Skeletal muscle cell (primary cell): ENCODE data around the gene LOXL3.
"Not testable (repeated sequence)": the region's sequence is repeated elsewhere in the genome, so short reads cannot be mapped to it uniquely, and the experiment has no call there.

ENCODE experiments used
- DNase-seq: peaks from one replicate; pipeline ENCODE4 v3.0.0-alpha.2; 2010; ENCODE audit warnings: low read depth
- H3K4me3 ChIP-seq: 2 replicates; pipeline ENCODE4 v1.5.1; 2011; ENCODE audit warnings: low read depth, mild to moderate bottlenecking, control low read depth, low read length, moderate library complexity

LOXL3 gene

DNA sequence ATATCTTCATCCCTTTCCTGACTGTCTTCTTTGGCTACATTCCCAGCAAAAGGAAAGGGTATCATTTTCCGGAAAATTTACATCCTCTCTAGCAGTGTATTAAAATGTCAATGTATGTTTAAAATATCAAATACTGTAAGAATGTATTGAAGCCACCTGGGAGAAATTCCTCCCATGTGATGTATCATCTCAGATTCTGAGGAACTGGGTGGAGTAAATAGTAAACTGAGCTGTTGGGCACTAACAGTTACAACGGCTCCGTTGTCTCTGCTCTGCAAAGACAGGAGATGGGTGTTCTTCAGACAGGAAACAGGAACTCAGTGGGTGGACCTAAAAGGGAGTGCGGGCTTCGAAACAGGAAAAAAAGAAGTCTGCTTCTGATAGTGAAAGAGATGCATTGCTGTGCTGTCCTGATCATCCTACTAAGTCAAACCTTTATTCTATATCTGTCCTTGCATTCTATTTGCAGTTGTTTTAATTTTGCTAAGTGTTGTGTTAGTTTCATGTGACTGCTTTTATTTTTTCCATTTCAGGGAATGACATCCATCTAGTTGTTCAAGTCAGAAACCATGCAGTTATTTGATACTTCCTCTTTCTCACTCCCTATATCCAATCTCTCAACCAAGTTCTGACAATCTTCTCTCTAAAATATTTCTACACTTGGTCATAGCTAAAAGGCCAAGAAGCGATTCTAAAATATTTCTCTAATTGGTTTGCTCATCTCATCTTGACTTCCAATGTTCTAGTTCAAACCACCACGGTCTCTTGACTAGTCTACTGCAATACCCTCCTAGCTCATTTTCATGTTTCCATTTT is 20.2 kb upstream of the LOXL3 start:
- no peak for DNase-seq
- H3K4me3 ChIP-seq, result no peak overlapping the region

DNA sequence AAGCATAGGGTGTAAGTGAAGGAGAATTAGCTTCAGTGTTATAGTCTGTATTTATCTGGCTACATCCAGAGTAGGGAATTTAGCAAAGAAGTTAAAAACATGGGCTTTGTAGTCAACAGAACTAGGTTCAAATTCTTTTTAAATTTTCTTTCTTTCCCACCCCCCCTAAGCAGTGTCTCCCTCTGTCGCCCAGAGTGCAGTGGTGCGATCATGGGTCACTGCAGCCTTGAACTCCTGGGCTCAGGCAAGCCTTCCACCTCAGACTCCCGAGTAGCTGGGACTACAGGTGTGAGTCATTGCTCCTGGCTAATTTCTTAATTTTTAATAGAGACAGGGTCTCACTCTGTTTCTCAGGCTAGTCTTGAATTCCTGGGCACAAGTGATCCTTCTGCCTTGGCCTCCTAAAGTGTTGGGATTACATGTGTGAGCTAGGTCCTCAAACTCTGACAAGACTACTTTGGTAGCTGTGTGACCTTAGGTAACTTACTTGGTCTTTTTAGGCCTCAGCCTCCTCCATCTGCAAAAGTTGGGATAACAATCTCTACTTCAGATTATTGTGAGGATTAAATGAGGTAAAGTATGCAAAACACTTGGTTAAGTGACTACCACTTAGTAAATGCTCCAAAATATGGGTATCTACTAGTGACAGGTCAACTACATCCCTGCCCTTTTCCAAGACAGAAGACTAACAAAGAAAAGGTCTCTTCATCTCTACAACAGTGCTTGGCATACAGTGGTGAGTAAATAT is 18.6 kb upstream of the LOXL3 start:
- no peak overlapping the region for H3K4me3 ChIP-seq
- DNase-seq, result no peak

DNA sequence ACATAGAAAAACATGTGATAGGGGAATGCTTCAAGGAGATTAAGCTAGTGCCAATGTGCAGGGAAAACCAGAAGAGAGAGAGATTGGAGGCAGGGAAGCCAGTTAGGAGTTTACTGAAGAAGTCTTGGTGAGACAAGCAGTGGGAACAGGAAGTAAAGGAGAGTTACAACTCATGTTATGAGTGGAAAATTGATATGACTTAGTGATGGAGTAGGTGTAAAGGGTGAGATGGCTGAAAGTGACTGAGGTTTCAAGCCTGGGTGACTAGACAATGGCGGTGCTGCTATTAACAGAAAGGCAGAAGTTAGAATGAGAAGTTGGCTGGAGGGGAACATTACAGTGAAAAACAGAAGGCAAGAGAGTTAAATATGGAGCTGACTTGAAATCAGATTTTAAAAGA is 17.3 kb upstream of the LOXL3 start:
- no peak for DNase-seq
- no peak overlapping the region for H3K4me3 ChIP-seq

DNA sequence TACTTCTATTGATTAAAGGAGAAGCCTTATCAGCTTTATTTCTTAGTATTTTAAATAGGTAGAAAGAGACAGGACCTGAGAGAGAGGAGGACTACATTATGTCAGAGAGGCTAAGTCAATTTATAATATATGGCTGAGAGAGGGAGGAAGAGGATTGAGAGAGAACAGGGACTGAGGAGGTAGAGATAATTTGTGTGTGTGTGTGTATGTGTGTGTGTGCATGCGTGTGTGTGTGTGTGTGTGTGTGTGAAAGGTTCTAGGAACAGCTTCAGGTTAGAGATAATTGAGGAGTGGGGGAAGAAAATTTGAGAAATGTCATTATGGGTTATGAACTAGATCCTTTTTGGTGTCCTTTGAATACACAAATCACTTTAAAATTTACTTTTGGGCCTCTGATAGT is 15.9 kb upstream of the LOXL3 start:
- no peak for DNase-seq
- no peak overlapping the region for H3K4me3 ChIP-seq

DNA sequence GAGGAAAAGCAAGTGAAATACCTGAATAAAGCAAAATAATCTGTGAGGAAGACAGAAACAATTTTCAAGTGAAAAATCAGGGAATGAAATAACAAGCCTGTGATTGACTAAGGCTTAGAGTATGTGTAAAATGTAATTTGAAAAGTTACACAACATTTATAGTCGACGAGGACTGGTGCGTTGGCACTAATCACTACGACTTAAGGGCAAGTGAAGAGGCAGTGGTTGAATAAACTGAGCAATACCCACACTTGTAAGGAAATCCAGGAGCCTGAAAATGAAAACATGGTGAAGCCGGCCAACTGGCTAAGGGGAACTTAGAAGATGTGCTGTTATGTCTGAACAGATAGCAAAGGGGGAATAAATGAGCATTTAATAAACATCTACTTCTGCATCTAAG is 14.1 kb upstream of the LOXL3 start:
- DNase-seq, result peak; percentile 77
- no peak overlapping the region for H3K4me3 ChIP-seq

DNA sequence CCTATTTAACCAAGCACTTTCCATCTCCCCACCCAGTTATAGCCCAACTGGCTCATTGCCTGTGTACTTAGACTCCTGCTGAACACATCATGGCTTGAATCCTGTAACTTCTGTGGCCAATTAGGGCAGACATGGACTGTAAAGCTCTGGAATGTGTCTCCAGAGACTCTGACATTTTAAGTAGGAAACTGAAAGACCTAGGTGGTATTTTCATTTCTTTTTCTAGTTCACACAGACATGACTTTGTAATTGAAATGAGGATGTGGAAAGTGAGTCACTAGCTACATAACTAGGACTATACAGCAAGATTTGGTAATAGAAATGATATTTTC is 13.0 kb upstream of the LOXL3 start:
- DNase-seq, result peak; percentile 89
- H3K4me3 ChIP-seq, result no peak overlapping the region

DNA sequence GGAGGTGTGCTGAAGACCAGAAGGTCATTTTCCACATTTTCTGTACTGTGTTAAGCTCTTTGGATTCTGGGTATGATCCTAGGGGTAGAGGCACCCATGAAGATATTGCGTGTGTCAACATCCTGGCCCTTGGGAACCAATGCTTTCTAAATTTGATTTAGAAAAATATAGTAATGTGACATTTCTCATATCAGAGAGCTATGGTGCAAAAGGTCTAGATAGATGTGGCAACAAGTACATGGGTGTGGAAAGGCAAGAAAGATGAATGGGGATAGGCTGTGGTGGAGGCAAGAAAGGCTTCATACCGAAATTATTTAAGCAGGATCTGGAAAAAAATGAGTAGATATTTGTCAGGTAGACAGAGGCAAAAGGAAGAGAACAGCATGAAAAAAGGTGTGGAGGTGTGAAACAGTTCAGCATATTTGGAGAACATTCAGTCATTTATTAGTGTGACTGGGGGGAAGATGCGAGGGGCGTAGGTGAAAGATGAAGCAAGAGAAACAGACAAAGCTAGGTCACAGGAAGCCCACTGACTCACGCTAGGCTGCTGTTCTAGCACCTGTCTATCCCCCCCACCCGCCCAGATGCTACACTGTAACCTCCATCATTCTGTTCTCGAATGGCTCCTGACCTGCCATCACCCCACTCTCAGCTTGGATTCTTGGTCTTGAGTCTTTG is 12.5 kb upstream of the LOXL3 start:
- DNase-seq, result no peak
- H3K4me3 ChIP-seq, result no peak overlapping the region

DNA sequence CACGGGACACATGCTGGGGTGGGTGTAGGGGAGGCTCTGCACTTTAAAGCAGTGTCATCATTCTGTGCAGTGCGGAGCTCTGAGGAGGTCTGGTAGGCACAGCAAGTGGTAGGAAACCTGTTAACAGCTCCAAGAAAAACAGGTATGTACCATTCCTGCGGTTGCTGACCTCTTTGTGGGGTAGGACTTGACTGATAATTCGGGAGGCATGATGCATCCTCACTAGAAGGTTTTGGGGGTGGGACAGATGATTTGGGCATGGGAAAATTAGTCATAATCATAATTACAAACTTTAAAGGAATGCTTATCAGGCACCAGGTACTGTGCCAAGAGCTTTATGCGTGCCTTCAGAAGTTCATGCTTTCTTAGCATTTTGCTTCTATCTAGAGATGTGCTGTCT is 10.5 kb upstream of the LOXL3 start:
- DNase-seq, result no peak
- no peak overlapping the region for H3K4me3 ChIP-seq

DNA sequence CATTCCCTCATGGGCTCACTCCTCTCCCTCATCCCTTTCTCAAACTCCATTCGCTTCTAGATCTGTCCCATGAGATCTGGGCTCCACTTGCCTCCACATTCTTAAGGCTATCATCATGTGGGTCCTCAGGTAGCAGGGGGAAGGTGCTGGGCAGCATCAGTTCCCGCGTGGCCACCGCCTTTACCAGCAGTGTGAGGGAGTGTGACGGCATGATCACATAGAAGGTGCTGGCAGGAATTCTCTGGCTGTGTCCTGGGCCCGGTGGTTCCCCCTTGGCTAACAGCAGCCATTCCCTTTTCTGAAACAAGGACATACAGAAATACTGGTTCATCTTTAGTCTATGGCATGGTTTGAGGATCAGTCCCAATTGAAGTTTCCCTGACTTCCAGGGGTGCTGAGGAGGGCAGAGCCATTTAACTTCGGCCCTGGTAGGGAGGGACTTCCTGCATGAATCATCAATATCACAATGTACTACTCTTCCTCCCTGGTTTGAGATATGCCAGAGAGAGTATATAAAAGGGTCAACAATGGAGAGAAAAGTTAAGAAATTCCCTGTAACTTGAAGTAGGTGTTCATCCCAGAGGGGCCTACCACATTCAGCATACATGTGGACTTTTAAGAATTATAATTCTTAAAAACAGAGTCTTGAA is 8.5 kb upstream of the LOXL3 start:
- DNase-seq, result no peak
- H3K4me3 ChIP-seq, result no peak overlapping the region

DNA sequence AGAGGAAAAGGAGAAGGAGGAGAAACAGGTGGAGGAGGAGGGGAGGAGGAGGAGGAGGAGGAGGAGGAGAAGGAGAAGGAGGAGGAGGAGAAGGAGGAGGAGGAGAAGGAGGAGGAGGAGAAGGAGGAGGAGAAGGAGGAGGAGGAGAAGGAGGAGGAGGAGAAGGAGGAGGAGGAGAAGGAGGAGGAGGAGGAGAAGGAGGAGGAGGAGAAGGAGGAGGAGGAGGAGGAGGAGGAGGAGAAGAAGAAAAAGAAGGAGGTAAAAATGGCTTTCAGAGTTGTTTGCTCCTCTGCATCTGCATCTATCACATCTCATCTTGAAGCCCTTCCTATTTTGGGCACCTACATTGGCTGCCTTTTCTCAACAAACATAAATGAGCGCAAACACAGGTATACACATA is 7.3 kb upstream of the LOXL3 start:
- DNase-seq, H3K4me3 ChIP-seq: not testable (repeated sequence)

DNA sequence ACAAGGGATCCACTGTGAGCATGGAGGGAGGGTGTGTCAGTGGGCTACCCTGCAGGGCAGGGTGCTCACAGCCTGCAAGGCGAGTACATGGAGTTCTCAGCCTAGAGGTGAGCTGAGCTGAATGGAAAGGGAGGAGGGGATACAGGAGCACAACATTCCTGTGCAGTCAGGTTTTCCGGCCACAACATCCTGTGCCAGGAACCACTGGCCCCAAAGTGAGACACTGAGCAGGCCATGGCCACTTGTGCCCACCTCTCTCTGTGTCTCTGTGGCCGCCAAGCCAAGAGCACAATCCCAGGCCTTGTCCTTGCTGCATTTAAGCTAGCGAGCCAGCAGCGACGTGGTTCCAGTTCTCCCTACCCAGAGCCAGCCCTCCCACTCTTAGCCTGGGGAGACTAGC is 6.8 kb upstream of the LOXL3 start:
- no peak overlapping the region for H3K4me3 ChIP-seq
- no peak for DNase-seq

DNA sequence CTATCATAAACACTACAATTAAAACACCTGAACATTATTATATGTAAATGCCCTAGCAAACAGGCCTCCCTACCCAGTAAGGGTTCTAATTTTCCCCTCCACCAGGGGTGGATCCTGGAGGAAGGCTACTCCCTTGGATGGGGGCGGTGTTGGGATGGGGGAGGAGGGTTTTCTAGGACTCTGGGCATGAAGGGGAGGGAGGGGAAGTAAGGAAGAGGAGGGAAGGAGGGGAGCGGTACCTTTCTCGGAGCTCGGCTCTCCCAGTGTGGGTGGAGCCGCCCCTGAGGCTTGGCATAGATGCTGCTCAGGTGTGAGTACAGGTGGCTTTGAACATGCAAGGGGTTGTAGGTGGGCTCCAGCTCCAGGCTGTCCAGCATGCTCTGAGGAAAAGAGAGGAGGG is 6.2 kb upstream of the LOXL3 start:
- DNase-seq, result no peak
- no peak overlapping the region for H3K4me3 ChIP-seq

DNA sequence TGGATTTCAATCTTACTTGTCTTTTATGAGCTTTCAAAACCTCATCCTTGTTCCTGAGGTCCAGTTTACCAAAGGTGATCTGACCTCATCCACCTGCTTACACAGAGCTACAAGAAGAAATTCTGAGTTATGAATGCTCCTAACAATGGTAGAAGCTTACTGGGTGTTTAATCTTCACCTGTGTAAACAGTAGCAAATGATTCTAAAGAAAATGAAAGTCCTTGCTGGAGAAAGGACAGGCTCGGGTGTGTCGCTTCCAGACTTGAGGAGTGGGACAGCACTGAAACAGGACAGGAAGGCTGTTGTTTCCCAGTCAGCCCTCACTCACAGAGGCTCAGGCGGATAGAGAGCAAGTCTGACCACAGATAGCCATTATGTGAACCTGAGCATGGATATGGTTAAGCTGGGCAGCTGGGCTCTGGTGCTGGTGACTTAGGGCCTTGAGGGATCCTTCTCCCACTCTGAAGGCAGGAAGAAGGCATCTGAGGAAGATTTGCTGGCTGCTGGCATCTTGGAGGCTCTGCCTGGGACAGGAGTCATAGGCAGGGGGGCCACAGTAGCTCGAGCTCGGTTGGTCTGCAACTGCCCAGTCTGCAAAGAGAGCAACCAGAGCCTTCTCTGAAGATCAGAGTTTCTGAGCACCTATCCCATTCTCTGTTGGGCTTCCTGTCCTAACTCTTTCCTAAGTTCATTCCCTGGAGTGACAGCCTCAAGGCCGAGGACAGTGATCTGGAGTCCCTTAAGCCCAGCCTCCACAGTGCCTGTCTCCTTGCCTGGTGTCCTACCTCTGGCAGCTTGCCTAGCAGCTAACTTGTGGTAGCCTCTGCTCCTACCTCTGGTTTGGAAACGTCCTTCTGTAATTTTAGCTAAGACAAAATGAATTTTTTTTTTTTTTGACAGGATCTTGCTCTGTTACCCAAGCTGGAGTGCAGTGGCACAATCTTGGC is 4.8 kb upstream of the LOXL3 start:
- no peak for DNase-seq
- no peak overlapping the region for H3K4me3 ChIP-seq

DNA sequence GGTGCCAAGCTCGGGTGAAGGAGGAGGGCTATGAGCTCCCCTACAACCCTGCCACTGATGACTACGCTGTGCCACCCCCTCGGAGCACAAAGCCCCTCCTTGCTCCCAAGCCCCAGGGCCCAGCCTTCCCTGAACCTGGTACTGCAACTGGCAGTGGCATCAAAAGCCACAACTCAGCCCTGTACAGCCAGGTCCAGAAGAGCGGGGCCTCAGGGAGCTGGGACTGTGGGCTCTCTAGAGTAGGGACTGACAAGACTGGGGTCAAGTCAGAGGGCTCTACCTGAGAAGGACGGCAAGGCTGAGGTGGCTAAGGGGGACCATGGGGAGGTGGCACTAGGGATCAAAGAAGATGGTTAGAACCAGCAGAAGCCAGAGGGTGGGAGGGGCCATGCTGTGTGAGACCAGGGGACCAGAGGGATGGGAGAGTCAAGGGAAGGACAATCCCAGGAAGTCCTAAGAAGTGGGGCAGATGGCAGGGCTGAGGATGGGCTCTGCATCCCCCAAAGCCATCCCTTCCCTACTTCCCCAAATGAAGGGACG is 3.2 kb upstream of the LOXL3 start:
- no peak overlapping the region for H3K4me3 ChIP-seq
- no peak for DNase-seq

DNA sequence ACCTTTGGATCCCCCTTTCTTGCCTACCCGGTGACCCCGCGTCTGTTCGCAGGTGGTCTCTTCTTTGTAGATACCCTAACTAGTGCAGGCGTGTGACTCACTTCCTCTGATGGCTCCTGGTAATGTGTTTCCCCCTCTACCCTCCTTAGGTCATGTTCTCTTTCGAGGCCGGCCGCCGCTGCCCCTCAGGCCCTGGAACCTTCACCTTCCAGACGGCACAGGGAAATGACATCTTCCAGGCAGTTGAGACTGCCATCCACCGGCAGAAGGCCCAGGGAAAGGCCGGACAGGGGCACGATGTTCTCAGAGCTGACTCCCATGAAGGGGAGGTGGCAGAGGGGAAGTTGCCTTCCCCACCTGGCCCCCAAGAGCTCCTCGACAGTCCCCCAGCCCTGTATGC is 2.4 kb upstream of the LOXL3 start:
- no peak overlapping the region for H3K4me3 ChIP-seq
- no peak for DNase-seq

DNA sequence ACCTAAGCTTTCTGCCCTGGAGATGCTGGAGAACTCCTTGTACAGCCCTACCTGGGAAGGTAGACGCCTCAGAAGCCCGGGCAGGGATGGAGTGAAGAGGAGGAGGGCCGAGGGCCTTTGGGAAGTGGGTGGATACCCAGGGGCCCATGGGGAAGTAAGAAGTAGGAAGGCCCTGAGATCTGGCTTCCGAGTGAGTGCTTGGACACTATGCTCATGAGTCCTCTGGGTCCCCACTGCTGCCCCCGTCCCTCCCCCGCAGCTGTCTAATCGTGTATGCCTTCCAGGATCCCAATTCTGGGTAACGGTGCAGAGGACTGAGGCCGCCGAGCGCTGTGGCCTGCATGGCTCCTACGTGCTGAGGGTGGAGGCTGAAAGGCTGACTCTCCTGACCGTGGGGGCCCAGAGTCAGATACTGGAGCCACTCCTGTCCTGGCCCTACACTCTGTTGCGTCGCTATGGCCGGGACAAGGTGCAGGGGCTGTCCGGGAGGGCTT is 1.9 kb upstream of the LOXL3 start:
- H3K4me3 ChIP-seq, result peak overlapping the region; percentile 93

DNA sequence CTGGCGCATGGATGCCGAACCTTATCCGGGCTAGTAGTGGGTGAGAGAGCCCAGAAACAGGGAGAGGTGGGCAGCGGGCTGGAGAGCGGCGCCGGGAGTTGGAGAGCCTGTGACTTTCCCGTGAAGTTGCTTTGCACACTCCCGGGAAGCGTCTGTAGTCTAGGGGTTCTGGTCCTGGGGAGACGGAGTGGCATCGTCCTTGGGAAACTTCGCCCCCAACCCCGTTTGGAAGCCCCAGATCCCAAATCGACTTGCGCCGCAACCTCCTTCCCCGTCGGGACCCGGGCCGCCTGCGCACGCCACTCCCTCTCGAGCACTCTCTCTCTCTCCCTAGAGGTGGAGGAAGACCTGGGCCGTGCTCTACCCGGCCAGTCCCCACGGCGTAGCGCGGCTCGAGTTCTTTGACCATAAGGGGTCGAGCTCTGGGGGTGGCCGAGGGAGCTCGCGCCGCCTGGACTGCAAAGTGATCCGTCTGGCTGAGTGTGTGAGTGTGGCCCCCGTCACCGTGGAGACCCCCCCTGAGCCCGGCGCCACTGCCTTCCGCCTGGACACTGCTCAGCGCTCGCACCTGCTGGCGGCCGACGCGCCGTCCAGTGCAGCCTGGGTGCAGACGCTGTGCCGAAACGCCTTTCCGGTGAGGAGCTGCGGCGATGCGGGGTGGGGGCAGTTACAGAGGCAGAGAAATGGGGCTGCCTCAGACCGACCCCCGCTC is 1.2 kb upstream of the LOXL3 start:
- peak overlapping the region; percentile 93 for H3K4me3 ChIP-seq
- no peak for DNase-seq

More for the DNA sequence above, 1.9 kb upstream of the LOXL3 start:
- DNase-seq, result no peak
